Hepatocyte (in vitro differentiated cells): ENCODE results near the gene SEL1L.
A peak's percentile ranks its signal among the peaks of the same experiment; 100 is the strongest.

ENCODE experiments used
- CTCF ChIP-seq: fragments of 200-600 bp; sonication (generic); IDR thresholded peaks from 2 replicates; pipeline ENCODE4 v1.5.1; 2016; ENCODE audit warnings: antibody characterized with exemption, mild to moderate bottlenecking; ENCODE audit not compliant: poor library complexity
- EZH2 ChIP-seq: fragments of 200-600 bp; sonication (generic); IDR thresholded peaks from 2 replicates; pipeline ENCODE4 v1.6.1; 2016; ENCODE audit warnings: antibody characterized with exemption, mild to moderate bottlenecking, borderline replicate concordance
- EZH2phosphoT487 ChIP-seq: fragments of 200-600 bp; sonication (generic); IDR thresholded peaks from one replicate; pipeline ENCODE4 v1.6.1; 2018; ENCODE audit warnings: antibody characterized with exemption, mild to moderate bottlenecking, low read depth, moderate library complexity; ENCODE audit not compliant: unreplicated experiment, severe bottlenecking

DNA sequence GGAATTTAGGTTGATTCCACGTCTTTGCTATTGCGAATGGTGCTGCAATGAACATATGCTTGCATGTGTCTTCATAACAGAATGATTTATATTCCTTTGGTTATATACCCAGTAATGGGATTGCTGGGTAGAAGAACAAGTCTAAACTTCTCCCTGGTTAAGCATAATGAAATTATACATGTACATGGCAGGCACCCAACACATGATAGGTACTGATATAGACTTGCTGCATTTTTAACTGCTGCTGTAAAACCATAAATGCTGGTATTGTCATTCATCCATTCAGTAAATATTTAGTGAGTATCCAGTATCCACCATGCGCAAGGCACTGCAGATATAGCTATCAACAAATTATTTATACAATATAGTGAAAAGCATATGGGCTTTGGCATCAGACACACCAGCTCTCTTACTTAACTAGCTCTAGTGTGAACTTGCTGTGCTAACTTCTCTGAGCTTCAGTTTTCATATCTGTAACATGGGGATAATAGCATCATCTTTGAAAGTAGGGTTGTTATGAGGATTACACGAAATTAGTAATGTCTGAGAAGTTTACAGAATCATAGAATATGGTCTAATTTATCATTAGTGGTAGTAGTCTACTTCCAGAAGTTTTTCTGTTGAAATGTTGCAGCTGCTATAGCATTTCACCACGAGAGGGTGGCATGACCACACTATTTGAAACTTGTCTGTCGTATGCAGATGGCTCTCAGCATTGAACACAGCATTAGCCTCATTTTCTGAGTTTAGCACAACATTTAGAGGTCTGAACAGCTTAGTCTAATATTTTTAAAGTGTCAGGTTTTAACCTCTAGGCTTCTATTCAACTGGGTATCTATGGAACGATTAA, 32.0 kb upstream of the SEL1L start:
- TF ChIP-seq CTCF (peak; percentile 79), EZH2 (no peak), EZH2phosphoT487 (no peak)
